ENCODE measurements around the gene DOCK4.

DOCK4 gene

DNA sequence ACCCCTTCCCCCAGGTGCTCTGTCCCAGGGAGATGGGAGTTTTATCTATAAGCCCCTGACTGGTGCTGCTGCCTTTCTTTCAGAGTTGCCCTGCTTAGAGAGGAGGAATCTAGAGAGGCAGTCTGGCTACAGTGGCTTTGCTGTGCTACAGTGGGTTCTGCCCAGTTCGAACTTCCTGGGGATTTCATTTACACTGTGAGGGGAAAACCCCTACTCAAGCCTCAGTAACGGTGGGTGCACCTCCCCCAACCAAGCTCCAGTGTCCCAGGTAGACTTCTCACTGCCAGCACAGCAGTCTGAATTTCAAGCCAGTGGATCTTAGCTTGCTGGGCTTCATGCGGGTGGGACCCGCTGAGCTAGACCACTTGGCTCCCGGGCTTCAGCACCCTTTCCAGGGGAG lies 500.4 kb downstream of the DOCK4 start:
- no peak overlapping the region for H3K27ac ChIP-seq
- no peak for TF ChIP-seq CTCF (IDR thresholded peaks at IDR 0.05)
- TF ChIP-seq ZFX (IDR thresholded peaks at IDR 0.05; ENCODE audit: borderline replicate concordance) = no peak

GRCh38 chr7:111697771-111698170 lies 508.4 kb downstream of the DOCK4 start:
- H3K27ac ChIP-seq = no peak overlapping the region
- TF ChIP-seq CTCF (IDR thresholded peaks at IDR 0.05) (no peak), ZFX (IDR thresholded peaks at IDR 0.05; ENCODE audit: borderline replicate concordance) (no peak)

GRCh38 chr7:111694376-111694775 lies 511.8 kb downstream of the DOCK4 start:
- TF ChIP-seq CTCF (IDR thresholded peaks at IDR 0.05) (no peak), ZFX (IDR thresholded peaks at IDR 0.05; ENCODE audit: borderline replicate concordance) (no peak)
- no peak overlapping the region for H3K27ac ChIP-seq

DNA sequence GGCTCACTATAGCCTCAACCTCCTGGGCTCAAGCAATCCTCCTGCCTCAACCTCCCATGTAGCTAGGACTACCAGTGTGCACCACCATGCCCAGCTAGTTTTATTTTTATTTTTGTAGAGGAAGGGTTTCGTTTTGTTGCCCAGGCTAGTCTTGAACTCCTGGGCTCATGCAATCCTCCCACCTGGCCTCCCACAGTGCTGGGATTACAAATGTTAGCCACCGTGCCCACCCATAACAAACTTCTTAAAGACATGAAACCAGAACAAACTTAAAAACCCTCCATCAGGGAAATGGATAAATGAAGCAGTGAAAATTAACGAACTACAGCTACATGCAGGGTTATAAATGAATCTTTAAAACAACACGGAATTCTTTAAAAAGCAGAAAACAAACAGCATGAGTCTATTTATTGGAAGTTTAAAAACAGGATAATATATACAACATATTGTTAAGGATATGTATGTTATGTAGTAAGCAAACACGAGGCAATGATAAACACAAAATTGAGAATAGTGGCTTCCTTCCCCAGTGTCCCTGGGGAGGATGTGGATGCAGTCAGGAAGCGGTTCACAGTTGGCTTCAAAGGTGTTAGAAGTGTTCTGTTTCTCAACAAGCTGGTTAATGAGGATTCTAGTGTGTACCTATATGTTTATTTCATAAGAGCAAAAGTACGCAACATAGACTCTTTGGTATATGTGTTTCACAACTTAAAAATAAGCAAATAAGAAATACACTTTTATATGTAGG lies 515.7 kb downstream of the DOCK4 start:
- TF ChIP-seq ZFX (IDR thresholded peaks at IDR 0.05; ENCODE audit: borderline replicate concordance) (no peak), CTCF (IDR thresholded peaks at IDR 0.05) (no peak)
- H3K27ac ChIP-seq = no peak overlapping the region

DNA sequence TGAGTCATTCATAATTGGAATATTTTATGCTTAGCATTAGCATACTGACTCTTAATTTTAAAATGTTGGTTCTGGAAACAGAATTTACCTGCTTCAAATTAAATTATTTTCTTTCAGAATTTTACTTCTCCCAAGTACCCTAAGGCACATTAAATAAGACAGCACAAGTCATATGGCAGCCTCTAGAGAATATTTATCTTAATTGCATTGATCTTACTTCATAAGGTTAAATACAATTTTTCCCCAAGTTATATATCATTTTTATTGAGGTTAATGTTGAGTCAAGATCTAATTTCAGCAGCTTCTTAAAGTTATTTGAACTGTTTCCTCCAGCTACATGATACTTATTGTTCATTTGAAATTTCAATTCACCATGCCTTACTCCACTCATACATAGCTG lies 520.9 kb downstream of the DOCK4 start:
- H3K27ac ChIP-seq = no peak overlapping the region
- TF ChIP-seq CTCF (IDR thresholded peaks at IDR 0.05) (no peak), ZFX (IDR thresholded peaks at IDR 0.05; ENCODE audit: borderline replicate concordance) (no peak)

GRCh38 chr7:111682588-111683340 lies 523.4 kb downstream of the DOCK4 start:
- no peak overlapping the region for H3K27ac ChIP-seq
- TF ChIP-seq ZFX (IDR thresholded peaks at IDR 0.05; ENCODE audit: borderline replicate concordance) (no peak), CTCF (IDR thresholded peaks at IDR 0.05) (no peak)

- H3K27ac ChIP-seq = no peak overlapping the region
- no peak for TF ChIP-seq ZFX (IDR thresholded peaks at IDR 0.05; ENCODE audit: borderline replicate concordance)
- no peak for TF ChIP-seq CTCF (IDR thresholded peaks at IDR 0.05)
These were observed 525.0 kb downstream of the DOCK4 start for GRCh38 chr7:111681242-111681641.

Measured in 22Rv1 (cell line).